SK-N-SH treated with all-trans-retinoic acid at 6 μM for 48 hours (cell line): ENCODE data around the gene SEC14L2.

Experiments
- RARB ChIP-seq: fragments of 250-450 bp; sonication (Bioruptor Pico); IDR thresholded peaks from 2 replicates; pipeline ENCODE4 v1.8.0; 2021; ENCODE audit warnings: mild to moderate bottlenecking, moderate library complexity
- ZNF70 ChIP-seq: fragments of 450-650 bp; formaldehyde crosslinking; IDR thresholded peaks from 2 replicates; pipeline ENCODE4 v1.5.0; 2020; ENCODE audit warnings: mild to moderate bottlenecking, moderate library complexity

GRCh38 chr22:30383061-30383460 is 13.8 kb upstream of the SEC14L2 start:
- no peak for TF ChIP-seq ZNF70 (CRISPR knock-in tag)
- no peak for TF ChIP-seq RARB (CRISPR knock-in tag)
